G401.6 (cell line): ENCODE measurements around the gene TOMM40.
"Not testable (repeated sequence)": the region's sequence is repeated elsewhere in the genome, so short reads cannot be mapped to it uniquely, and the experiment has no call there.

Experiments
- FAIRE-seq: peaks from 2 replicates; lab custom pipeline; 2012; peaks lifted over from hg19 to GRCh38; lab: Jason Lieb, UNC

Gene TOMM40

DNA sequence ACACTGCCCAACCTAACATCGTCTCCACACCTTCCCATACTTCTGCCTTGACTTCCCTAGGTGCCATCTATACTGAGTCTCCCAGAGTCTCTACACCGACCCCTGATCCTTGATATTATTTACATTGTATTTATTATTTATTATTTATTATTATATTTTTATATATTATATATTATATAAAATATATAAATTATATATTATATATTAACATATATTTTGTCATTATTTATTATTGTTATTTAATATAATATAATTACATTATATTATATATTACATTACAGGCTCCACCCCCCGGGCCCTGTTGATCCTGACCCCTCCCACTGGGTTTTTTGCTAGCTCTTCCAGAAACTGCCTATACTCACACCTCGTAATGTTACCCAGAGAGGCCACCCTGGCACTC, 18.4 kb upstream of the TOMM40 start:
- peak; percentile 89 for FAIRE-seq

- no peak for FAIRE-seq
These were observed 16.7 kb upstream of the TOMM40 start for GRCh38 chr19:44874317-44874716.

DNA sequence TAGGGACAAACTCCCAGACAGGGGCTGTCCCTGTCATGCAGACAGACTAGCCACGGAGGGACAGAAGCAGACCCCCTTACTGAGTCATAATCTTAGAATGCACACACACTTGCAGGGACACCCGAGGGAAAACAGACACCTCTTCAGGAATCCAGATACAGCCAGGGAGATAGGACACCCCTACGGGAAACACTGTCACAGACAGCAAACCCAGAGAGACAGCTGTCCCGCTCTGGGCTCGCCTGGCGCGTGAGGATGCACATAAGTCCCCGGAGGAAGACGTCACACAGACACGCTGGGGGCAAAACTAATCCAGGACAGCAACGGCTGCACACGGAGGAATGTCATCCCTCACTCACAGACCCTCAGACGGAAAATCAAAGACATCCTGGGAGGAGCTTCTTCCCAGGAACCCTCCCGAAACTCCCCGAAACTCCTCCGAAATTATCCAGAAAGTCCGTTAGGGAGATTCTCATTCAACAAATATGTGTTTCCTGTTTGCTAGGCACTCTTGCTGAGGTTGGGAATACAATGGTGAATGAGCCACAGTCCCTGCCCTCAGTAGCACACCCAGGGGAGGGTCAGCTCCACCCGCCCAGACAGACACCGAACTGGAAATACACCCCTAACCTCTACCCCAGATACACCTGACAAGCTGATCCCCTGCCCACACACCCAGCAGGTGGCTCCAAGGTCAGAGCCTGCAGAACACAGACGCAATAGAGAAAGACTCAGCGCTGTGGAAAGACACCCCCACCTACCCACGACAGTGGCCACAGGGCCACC, 15.2 kb upstream of the TOMM40 start:
- FAIRE-seq, result no peak

- no peak for FAIRE-seq
These were observed 14.0 kb upstream of the TOMM40 start for GRCh38 chr19:44876930-44877535.

GRCh38 chr19:44878120-44878865, 12.8 kb upstream of the TOMM40 start:
- no peak for FAIRE-seq

DNA sequence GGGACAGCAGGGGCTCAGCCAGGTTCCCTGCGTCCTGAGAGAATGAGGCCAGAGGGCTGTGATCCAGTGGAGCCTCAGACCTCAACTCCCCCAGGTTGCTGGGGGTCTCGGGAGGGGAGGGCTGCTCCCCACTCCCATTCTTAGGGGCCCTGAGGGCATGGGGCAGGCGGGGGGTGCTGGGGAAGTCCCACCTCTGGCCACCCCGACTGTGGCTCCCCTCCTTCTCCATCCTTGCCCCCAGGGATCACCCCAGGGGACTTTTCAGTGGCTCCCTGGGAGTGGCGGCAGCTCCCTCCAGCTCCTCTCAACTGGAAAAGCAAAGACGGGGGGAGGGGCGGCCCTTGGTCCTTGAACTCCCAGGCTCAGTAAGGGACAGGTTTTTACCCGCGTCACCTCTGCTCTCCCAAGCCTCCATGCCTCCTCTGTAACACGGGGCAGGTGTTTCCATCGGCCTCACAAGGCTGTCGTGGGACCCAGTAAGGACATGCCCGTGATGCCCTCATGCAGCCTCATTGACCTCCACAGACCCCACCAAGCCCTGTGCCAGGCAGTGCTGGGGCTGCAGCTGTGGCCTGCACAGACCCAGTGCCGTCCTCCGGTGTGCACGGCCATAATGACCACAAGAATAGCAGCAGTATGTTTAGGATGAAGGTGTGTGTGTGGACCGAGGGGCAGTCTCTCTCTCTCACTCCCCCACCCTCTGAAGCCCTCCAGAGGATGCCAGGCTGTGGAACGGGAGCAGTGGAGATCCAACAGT, 11.6 kb upstream of the TOMM40 start:
- no peak for FAIRE-seq

DNA sequence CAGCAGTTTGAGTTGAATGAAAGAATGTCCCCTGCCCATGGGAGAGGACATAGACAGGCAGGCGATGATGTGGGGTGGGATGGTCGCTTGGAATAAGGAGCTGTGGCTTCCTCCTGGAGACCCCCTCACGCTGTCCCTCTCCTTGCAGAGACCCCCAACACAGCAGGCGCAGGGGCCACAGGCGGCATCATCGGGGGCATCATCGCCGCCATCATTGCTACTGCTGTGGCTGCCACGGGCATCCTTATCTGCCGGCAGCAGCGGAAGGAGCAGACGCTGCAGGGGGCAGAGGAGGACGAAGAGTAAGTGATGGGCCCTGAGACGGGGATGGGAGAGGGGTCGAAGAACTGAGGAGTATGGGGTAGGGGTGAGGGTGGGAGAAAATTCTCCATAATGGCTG, 9.0 kb upstream of the TOMM40 start:
- no peak for FAIRE-seq

DNA sequence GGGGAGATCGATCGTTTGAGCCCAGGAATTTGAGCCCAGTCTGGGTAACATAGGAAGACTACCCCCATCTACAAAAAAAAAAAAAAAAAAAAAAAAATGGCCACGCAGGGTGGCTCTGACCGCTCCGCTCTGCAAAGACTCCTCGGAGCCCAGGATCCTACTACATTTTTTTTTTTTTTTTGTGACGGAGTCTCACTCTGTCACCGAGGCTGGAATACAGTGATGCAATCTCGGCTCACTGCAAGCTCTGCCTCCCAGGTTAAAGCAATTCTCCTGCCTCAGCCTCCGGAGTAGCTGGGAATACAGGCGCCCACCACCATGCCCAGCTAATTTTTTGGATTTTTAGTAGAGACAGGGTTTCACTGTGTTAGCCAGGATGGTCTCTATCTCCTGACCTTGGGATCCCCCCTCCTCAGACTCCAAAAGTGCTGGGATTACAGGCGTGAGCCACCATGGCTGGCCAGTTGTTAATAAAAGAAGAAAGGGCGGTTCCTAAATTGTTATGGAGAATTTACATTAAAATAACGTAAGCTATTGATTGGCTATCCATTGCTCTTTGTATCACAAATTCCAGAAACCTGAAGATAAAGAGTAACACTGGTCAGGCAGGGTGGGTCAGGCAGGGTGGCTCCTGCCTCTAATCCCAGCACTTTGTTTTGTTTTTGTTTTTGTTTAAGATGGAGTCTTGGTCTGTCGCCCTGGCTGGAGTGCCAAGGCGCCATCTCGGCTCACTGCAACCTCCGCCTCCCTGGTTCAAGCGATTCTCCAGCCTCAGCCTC, 8.2 kb upstream of the TOMM40 start:
- FAIRE-seq, result not testable (repeated sequence)

DNA sequence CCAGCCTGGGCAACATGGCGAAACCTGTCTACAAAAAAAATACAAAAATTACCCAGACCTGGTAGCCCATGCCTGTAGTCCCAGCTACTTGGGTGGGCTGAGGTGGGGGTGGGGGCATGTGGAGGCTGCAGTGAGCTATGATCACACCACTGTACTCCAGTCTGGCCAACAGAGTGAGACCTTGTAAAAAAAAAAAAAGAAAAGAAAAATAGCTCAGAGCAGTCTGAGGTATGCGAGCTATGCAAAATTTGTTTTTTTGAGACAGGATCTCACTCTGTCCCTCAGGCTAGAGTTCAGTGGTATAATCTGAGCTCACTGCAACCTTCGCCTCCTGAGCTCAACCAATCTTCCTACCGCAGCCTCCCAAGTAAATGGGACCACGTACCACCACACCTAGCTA, 7.1 kb upstream of the TOMM40 start:
- no peak for FAIRE-seq

- no peak for FAIRE-seq
These were observed 6.5 kb upstream of the TOMM40 start for GRCh38 chr19:44884566-44884965.

DNA sequence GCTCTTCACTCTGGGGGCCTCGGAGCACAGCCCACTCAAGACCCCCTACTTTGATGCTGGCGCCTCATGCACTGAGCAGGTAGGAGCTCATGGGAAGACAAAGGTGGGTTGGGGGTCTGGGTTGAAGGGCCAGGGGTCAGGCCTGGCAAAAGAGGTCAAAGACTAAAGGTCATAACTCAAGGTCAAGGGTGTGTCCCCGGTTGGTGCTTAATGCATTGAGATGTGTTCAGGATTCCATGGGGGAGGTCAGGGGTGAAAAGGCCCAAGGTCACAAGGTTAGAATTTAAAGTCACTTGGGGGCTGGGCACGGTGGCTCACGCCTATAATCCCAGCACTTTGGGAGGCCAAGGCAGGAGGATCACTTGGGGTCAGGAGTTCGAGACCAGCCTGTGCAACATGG, 4.9 kb upstream of the TOMM40 start:
- FAIRE-seq, result no peak

DNA sequence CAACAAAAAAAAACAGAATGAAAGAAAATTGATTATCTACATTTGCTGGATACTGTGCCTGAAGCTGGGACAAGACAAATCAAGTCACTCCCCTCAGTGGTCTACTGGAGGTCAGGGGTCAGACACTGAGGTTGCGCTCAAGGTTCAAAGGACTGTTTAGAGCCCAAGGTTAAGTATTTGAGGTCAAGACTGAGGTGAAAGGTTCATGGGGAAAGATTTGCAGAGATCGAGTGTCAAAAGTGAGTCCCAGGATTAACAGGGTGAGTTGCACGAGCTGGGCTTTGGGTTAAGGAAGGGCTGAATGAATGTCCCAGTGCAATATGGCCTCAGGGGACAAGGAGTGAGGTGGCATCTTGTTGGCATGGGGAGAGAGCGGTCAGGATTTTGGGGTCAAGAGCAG, 3.4 kb upstream of the TOMM40 start:
- no peak for FAIRE-seq

- FAIRE-seq, result not testable (repeated sequence)
These were observed 2.7 kb upstream of the TOMM40 start for GRCh38 chr19:44888335-44888734.

GRCh38 chr19:44889830-44890365, 1.2 kb upstream of the TOMM40 start:
- FAIRE-seq, result no peak

GRCh38 chr19:44890366-44891015, 563 bp upstream of the TOMM40 start:
- peak; percentile 100 for FAIRE-seq

DNA sequence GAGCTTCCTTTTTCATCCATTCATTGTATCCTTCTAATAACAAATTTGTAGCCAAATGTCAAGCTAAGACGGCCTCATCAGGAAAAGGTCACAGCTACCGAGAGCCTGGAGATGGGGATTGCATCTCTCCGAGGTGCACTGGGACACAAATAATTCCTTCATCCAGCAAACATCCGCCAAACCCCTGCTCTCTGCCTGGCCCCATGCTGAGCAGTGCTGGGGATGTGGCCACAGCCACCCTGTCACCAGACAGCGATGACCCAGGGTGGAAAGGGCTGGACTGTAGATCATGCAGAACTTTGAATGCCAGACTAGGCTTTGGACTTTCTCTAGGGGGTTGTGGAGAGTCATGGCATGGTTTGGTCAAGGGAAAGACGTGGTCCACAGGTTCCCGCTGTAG, 1.9 kb downstream of the TOMM40 start:
- no peak for FAIRE-seq

- FAIRE-seq, result no peak
These were observed 2.4 kb downstream of the TOMM40 start for GRCh38 chr19:44893332-44894051.

- no peak for FAIRE-seq
These were observed 3.0 kb downstream of the TOMM40 start for GRCh38 chr19:44894052-44894400.

- no peak for FAIRE-seq
These were observed 3.9 kb downstream of the TOMM40 start for GRCh38 chr19:44894946-44895345.

GRCh38 chr19:44897835-44898234, 6.8 kb downstream of the TOMM40 start:
- FAIRE-seq, result no peak
